Measurements from ENCODE around the gene OR56A5.

OR56A5 gene

DNA sequence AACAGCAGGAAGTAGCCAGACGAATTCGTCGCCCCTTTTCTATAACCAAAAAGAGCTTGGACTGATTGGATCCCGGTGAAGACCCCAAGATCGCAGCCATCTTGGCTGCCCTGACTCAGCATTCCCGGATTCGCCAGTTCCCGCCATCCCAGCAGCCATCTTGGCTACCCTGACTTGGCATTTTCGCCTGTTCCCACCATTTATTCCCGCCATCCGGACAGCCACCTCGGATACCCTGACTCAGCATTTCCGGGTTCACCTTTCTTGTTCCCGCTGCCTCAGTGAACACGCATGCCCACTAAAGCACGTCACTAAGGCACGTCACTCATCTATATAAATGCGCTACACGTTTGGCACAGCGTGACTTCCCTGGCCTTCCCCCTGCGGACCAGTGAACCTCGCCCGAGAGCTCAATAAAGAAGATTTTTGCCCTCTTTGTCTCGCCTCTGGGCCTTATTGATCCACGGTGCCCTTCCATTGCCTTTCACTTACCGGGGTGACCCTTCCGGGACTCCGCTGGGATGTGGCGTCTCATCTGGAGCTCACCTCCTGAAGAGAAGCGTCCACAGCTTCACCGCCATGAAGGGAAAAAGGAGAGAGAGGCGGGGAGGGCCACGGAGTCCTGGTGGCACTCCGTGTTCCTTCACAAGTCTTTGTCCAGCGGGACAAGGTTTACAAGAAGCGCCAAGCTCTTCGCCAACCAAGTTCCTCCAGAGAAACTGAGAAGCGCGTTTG, 30.3 kb downstream of the OR56A5 start:
- DNase-seq (ENCODE audit: low read depth) = no peak
- no peak overlapping the region for H3K4me3 ChIP-seq (ENCODE audit: low read depth, low read length)

DNA sequence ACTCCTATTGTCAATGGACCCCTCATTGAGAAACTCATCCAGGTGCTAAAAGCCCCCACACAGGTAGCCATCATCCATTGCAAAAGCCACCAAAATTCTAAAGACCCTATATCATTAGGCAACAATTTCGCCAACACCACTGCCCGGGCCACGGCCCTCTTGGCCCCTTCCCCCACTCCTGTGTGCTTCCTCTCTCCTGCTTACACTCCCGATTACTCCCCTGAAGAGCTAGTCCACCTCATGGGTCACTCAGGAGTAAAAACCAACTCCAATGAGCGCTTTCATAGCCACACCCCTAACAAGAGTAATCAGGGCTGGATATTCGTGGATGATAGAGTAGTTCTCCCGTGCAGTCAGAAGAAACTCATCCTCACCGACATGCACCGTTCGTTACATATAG, 35.2 kb downstream of the OR56A5 start:
- no peak for DNase-seq (ENCODE audit: low read depth)
- no peak overlapping the region for H3K4me3 ChIP-seq (ENCODE audit: low read depth, low read length)

GRCh38 chr11:5932671-5933070, 35.6 kb downstream of the OR56A5 start:
- H3K4me3 ChIP-seq (ENCODE audit: low read depth, low read length) = no peak overlapping the region
- no peak for DNase-seq (ENCODE audit: low read depth)

- H3K4me3 ChIP-seq (ENCODE audit: low read depth, low read length) = no peak overlapping the region
- no peak for DNase-seq (ENCODE audit: low read depth)
Observed at GRCh38 chr11:5931061-5931460, 37.2 kb downstream of the OR56A5 start.

DNA sequence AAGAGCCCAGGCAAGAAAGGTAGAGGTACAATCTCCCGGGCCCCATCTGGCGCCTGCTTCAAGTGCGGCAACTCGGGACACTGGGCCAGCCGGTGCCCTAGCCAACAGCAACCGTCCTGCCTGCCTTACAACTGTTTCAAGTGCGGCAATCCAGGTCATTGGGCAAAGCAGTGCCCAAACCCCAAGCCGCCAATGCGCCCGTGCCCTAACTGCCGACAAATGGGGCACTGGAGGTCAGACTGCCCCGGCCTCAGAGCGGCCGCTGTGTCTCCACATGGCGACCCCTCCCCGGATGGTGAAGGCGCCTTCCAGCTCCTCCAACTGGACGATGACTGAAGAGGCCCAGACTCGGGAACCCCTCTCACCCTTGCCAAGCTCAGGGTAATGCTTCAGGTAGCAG, 37.7 kb downstream of the OR56A5 start:
- no peak for DNase-seq (ENCODE audit: low read depth)
- no peak overlapping the region for H3K4me3 ChIP-seq (ENCODE audit: low read depth, low read length)

DNA sequence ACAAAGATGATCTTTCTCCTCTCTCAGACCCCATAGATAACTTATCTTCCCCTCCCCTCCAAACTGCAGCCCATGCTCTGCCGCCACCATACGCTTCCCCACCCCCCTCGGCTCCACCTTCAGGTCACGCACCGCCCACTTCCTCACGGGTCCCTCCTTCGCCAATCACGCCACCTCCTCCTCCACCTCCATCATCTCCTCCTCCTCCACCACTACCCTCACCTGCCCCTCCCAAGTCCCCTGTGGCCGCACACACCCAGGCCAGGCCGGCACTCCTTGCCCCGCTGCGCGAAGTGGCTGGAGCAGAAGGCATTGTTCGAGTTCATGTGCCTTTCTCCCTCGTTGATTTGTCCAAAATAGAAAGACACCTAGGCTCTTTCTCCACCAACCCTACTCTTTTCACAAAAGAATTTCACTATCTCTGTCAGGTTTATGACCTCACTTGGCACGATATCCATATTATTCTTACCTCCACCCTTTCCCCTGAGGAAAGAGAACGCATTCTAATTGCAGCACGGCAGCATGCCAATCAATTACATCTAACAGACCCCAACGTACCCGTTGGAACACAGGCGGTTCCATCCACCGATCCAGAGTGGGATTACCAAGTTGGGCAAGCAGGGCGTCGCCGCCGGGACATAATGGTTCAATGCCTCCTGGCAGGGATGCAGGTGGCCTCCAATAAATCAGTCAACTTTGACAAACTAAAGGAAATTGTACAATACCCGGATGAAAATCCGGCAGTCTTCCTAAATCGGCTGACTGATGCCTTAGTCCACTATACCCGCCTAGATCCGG, 38.5 kb downstream of the OR56A5 start:
- DNase-seq (ENCODE audit: low read depth) = no peak

DNA sequence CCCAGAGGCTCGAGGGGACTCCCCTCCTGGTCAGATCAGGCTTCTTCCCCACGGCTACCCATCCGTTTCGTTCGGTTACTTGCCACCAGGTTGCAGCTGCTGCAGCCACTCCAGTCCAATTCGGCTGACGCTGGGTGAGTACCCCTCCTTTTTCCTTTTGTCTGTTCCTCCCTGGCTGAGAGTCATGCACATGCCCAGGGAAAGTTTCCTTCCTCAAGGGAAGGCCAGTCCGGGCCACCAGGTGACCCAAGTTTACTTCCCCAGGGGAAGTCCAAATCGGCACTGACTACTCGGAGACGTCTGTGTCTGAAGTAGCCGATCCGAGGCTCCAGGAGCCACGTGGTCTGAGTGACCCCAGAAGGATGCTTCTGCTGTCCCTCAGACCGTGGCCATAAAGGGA, 39.5 kb downstream of the OR56A5 start:
- DNase-seq (ENCODE audit: low read depth) = no peak
- H3K4me3 ChIP-seq (ENCODE audit: low read depth, low read length) = no peak overlapping the region

More for the DNA sequence above, 38.5 kb downstream of the OR56A5 start:
- no peak overlapping the region for H3K4me3 ChIP-seq (ENCODE audit: low read depth, low read length)

DNA sequence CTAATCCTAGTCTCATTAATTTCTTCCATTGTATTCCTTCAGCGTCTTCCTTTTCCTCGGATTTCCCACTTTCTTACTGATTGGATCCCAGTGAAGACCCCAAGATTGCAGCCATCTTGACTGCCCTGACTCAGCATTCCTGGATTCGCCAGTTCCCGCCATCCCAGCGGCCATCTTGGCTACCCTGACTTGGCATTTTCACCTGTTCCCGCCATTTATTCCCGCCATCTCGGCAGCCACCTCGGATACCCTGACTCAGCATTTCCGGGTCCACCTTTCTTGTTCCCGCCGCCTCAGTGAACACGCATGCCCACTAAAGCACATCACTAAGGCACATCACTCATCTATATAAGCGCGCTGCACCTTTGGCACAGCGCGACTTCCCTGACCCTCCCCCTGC, 40.0 kb downstream of the OR56A5 start:
- H3K4me3 ChIP-seq (ENCODE audit: low read depth, low read length) = no peak overlapping the region
- DNase-seq (ENCODE audit: low read depth) = no peak

GRCh38 chr11:5923794-5924193, 44.5 kb downstream of the OR56A5 start:
- H3K4me3 ChIP-seq (ENCODE audit: low read depth, low read length) = no peak overlapping the region
- DNase-seq (ENCODE audit: low read depth) = no peak

GRCh38 chr11:5923427-5923776, 44.9 kb downstream of the OR56A5 start:
- DNase-seq (ENCODE audit: low read depth) = no peak
- H3K4me3 ChIP-seq (ENCODE audit: low read depth, low read length) = no peak overlapping the region

GRCh38 chr11:5922749-5923426, 45.4 kb downstream of the OR56A5 start:
- H3K4me3 ChIP-seq (ENCODE audit: low read depth, low read length) = no peak overlapping the region
- DNase-seq (ENCODE audit: low read depth) = no peak
